Stromal cell of bone marrow (primary cell): ENCODE results near the gene SP2.

ENCODE experiments used
- DNase-seq: peaks from one replicate; pipeline ENCODE4 v3.0.0-alpha.2; 2012; ENCODE audit warnings: low read depth

Gene SP2

GRCh38 chr17:47973541-47973940, 77.5 kb downstream of the SP2 start:
- DNase-seq = no peak

- DNase-seq = no peak
Measured at GRCh38 chr17:47975189-47975822, 79.3 kb downstream of the SP2 start.

GRCh38 chr17:47975823-47976205, 79.8 kb downstream of the SP2 start:
- DNase-seq = no peak

DNA sequence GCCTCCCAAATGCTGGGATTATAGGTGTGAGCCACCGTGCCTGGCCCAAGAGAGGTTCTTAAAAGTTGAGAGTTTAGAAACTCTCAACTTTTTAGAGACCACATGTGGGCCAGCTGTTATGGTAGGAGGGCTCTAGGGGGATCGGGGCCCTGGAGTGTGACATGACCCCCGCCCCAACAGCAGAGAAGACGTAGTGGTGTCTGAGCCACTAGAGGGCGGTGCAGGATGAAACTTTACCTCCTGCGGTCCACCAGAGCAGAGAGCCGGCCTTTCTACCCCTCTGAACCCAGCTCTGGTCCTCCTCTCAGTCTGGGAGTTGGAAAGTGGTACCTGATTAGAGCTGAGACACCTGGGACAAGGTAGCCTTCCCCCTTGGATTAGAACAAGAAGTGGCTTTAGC, 82.3 kb downstream of the SP2 start:
- no peak for DNase-seq
